ENCODE measurements around the gene HDAC5. TPM values are rescaled to one million over a fixed set of nuclear protein-coding genes. Genes with fewer than 3 reads are reported as not detected.
A peak's percentile ranks its signal among the peaks of the same experiment; 100 is the strongest.

The HDAC5 gene
- total RNA-seq, 2 experiments from 2014 or later: 24.0 to 24.9 TPM

GRCh38 chr17:44117351-44117750 is 6.1 kb downstream of the HDAC5 start:
- ChIA-PET CTCF (interaction anchor here (1.2 to 1.3 kb wide), 3 partner anchors 96 to 406 kb away, joined by 3 read pairs; no protein-coding TSS in a partner anchor), POLR2A (no interaction called here)
- H3K27me3 Mint-ChIP-seq (ENCODE audit: low read depth): peaks cover 3% of the 10 kb centered on the region
- peaks cover 12% of the 10 kb centered on the region for H3K4me1 Mint-ChIP-seq (ENCODE audit: low read depth)
- H3K4me3 Mint-ChIP-seq: no peak overlapping the region
- DNase-seq (no peak), ATAC-seq (no peak)
- no peaks in the 10 kb centered on the region for H3K9me3 Mint-ChIP-seq (ENCODE audit: insufficient read depth)
- no peaks in the 10 kb centered on the region for H3K36me3 Mint-ChIP-seq (ENCODE audit: low read depth)
- H3K27ac Mint-ChIP-seq: no peak overlapping the region

- POLR2A ChIA-PET: no interaction called here
- no peak for ATAC-seq
- H3K4me1 Mint-ChIP-seq (ENCODE audit: low read depth): peaks cover 18% of the 10 kb centered on the region
Measured at GRCh38 chr17:44115585-44116415, 7.6 kb downstream of the HDAC5 start.

GRCh38 chr17:44113868-44114840 is 9.3 kb downstream of the HDAC5 start:
- no peak overlapping the region for H3K27ac Mint-ChIP-seq
- H3K4me3 Mint-ChIP-seq: no peak overlapping the region
- peaks cover 31% of the 10 kb centered on the region for H3K4me1 Mint-ChIP-seq (ENCODE audit: low read depth)
- H3K36me3 Mint-ChIP-seq (ENCODE audit: low read depth): no peaks in the 10 kb centered on the region
- ATAC-seq (no peak), DNase-seq (no peak)
- H3K9me3 Mint-ChIP-seq (ENCODE audit: insufficient read depth): no peaks in the 10 kb centered on the region
- CTCF ChIA-PET: interaction anchor here (1.5 to 4.0 kb wide), 4 partner anchors 9 to 236 kb away, joined by 4 to 20 read pairs (median 11); partner anchors contain the start of gene HDAC5
- no peaks in the 10 kb centered on the region for H3K27me3 Mint-ChIP-seq (ENCODE audit: low read depth)
- POLR2A ChIA-PET: interaction anchor here (4.7 kb wide), 1 partner anchor 8 kb away, joined by 33 read pairs; the partner anchor contains the start of gene HDAC5

More at GRCh38 chr17:44115585-44116415, 7.6 kb downstream of the HDAC5 start:
- H3K4me3 Mint-ChIP-seq: no peak overlapping the region
- H3K9me3 Mint-ChIP-seq (ENCODE audit: insufficient read depth): no peaks in the 10 kb centered on the region
- H3K27ac Mint-ChIP-seq: no peak overlapping the region
- DNase-seq: peak; percentile 36
- CTCF ChIA-PET: interaction anchor here (0.6 to 4.0 kb wide), 16 partner anchors 7 to 398 kb away, joined by 3 to 20 read pairs (median 4); partner anchors contain the start of genes HDAC5 and LSM12
- no peaks in the 10 kb centered on the region for H3K36me3 Mint-ChIP-seq (ENCODE audit: low read depth)
- no peaks in the 10 kb centered on the region for H3K27me3 Mint-ChIP-seq (ENCODE audit: low read depth)

- H3K4me1 Mint-ChIP-seq (ENCODE audit: low read depth): peaks cover 31% of the 10 kb centered on the region
- H3K9me3 Mint-ChIP-seq (ENCODE audit: insufficient read depth): no peaks in the 10 kb centered on the region
- POLR2A ChIA-PET: interaction anchor here (4.7 kb wide), 1 partner anchor 9 kb away, joined by 33 read pairs; the partner anchor contains the start of gene HDAC5
- no peak overlapping the region for H3K27ac Mint-ChIP-seq
- no peaks in the 10 kb centered on the region for H3K36me3 Mint-ChIP-seq (ENCODE audit: low read depth)
- DNase-seq (no peak), ATAC-seq (no peak)
- H3K4me3 Mint-ChIP-seq: no peak overlapping the region
- CTCF ChIA-PET: interaction anchor here (4.0 kb wide), 1 partner anchor 10 kb away, joined by 20 read pairs; the partner anchor contains the start of gene HDAC5
- H3K27me3 Mint-ChIP-seq (ENCODE audit: low read depth): no peaks in the 10 kb centered on the region
Measured at GRCh38 chr17:44113382-44113781, 10.1 kb downstream of the HDAC5 start.

GRCh38 chr17:44112284-44113280 is 10.9 kb downstream of the HDAC5 start:
- H3K4me1 Mint-ChIP-seq (ENCODE audit: low read depth): peaks cover 31% of the 10 kb centered on the region
- CTCF ChIA-PET: interaction anchor here (1.4 to 4.0 kb wide), 2 partner anchors 11 to 169 kb away, joined by 7 to 20 read pairs; partner anchors contain the start of gene HDAC5
- POLR2A ChIA-PET: interaction anchor here (0.5 to 4.7 kb wide), 3 partner anchors 10 to 74 kb away, joined by 3 to 33 read pairs (median 4); partner anchors contain the start of genes HDAC5 and TMUB2
- no peak for DNase-seq
- no peaks in the 10 kb centered on the region for H3K27me3 Mint-ChIP-seq (ENCODE audit: low read depth)
- no peak overlapping the region for H3K4me3 Mint-ChIP-seq
- no peak overlapping the region for H3K27ac Mint-ChIP-seq
- H3K36me3 Mint-ChIP-seq (ENCODE audit: low read depth): no peaks in the 10 kb centered on the region
- no peaks in the 10 kb centered on the region for H3K9me3 Mint-ChIP-seq (ENCODE audit: insufficient read depth)
- ATAC-seq: no peak

- DNase-seq (no peak), ATAC-seq (no peak)
- no peaks in the 10 kb centered on the region for H3K36me3 Mint-ChIP-seq (ENCODE audit: low read depth)
- H3K27me3 Mint-ChIP-seq (ENCODE audit: low read depth): no peaks in the 10 kb centered on the region
- peaks cover 31% of the 10 kb centered on the region for H3K4me1 Mint-ChIP-seq (ENCODE audit: low read depth)
- no peaks in the 10 kb centered on the region for H3K9me3 Mint-ChIP-seq (ENCODE audit: insufficient read depth)
- H3K4me3 Mint-ChIP-seq: peak overlapping the region; percentile 63
- POLR2A ChIA-PET: interaction anchor here (1.7 to 4.7 kb wide), 2 partner anchors 10 to 74 kb away, joined by 4 to 33 read pairs; partner anchors contain the start of genes HDAC5 and TMUB2
- H3K27ac Mint-ChIP-seq: peak overlapping the region; percentile 52
- CTCF ChIA-PET: interaction anchor here (1.4 to 1.7 kb wide), 2 partner anchors 12 to 168 kb away, joined by 5 to 7 read pairs; partner anchors contain the start of gene HDAC5
Measured at GRCh38 chr17:44111777-44112176, 11.7 kb downstream of the HDAC5 start.

- ATAC-seq (peak; percentile 78), DNase-seq (peak; percentile 84)
- peaks cover 31% of the 10 kb centered on the region for H3K4me1 Mint-ChIP-seq (ENCODE audit: low read depth)
- no peaks in the 10 kb centered on the region for H3K9me3 Mint-ChIP-seq (ENCODE audit: insufficient read depth)
- peak overlapping the region; percentile 63 for H3K4me3 Mint-ChIP-seq
- no peaks in the 10 kb centered on the region for H3K27me3 Mint-ChIP-seq (ENCODE audit: low read depth)
- peak overlapping the region; percentile 64 for H3K27ac Mint-ChIP-seq
- ChIA-PET CTCF (interaction anchor here (1.2 to 1.7 kb wide), 3 partner anchors 12 to 167 kb away, joined by 3 to 7 read pairs (median 5); partner anchors contain the start of gene HDAC5), POLR2A (interaction anchor here (1.6 to 4.7 kb wide), 3 partner anchors 11 to 75 kb away, joined by 4 to 33 read pairs (median 5); partner anchors contain the start of genes HDAC5 and TMUB2)
- H3K36me3 Mint-ChIP-seq (ENCODE audit: low read depth): no peaks in the 10 kb centered on the region
Measured at GRCh38 chr17:44110823-44111633, 12.4 kb downstream of the HDAC5 start.

- Mint-ChIP-seq H3K27ac (peak overlapping the region; percentile 64), H3K36me3 (ENCODE audit: low read depth) (no peaks in the 10 kb centered on the region), H3K27me3 (ENCODE audit: low read depth) (no peaks in the 10 kb centered on the region), H3K4me3 (peak overlapping the region; percentile 63), H3K9me3 (ENCODE audit: insufficient read depth) (no peaks in the 10 kb centered on the region), H3K4me1 (ENCODE audit: low read depth) (peaks cover 31% of the 10 kb centered on the region)
- CTCF ChIA-PET: interaction anchor here (1.2 to 1.7 kb wide), 3 partner anchors 13 to 58 kb away, joined by 3 to 5 read pairs (median 3); partner anchors contain the start of gene HDAC5
- ATAC-seq (no peak), DNase-seq (no peak)
- POLR2A ChIA-PET: interaction anchor here (0.6 to 4.7 kb wide), 3 partner anchors 12 to 76 kb away, joined by 3 to 33 read pairs (median 5); partner anchors contain the start of genes HDAC5 and TMUB2
Measured at GRCh38 chr17:44110011-44110686, 13.3 kb downstream of the HDAC5 start.

- peaks cover 31% of the 10 kb centered on the region for H3K4me1 Mint-ChIP-seq (ENCODE audit: low read depth)
- POLR2A ChIA-PET: interaction anchor here (1.6 kb wide), 1 partner anchor 77 kb away, joined by 5 read pairs; the partner anchor contains the start of gene TMUB2
- CTCF ChIA-PET: interaction anchor here (1.3 kb wide), 1 partner anchor 26 kb away, joined by 3 read pairs; no protein-coding TSS in a partner anchor
- no peak overlapping the region for H3K4me3 Mint-ChIP-seq
- H3K27me3 Mint-ChIP-seq (ENCODE audit: low read depth): no peaks in the 10 kb centered on the region
- DNase-seq (no peak), ATAC-seq (no peak)
- no peaks in the 10 kb centered on the region for H3K36me3 Mint-ChIP-seq (ENCODE audit: low read depth)
- no peaks in the 10 kb centered on the region for H3K9me3 Mint-ChIP-seq (ENCODE audit: insufficient read depth)
- no peak overlapping the region for H3K27ac Mint-ChIP-seq
Measured at GRCh38 chr17:44109312-44109630, 14.2 kb downstream of the HDAC5 start.
